ENCODE measurements around the gene TMEM18.
"Not testable (repeated sequence)": the region's sequence is repeated elsewhere in the genome, so short reads cannot be mapped to it uniquely, and the experiment has no call there.

GRCh38 chr2:702765-703164 lies 25.6 kb upstream of the TMEM18 start:
- TF ChIP-seq CTCF (conservative IDR thresholded peaks at IDR 0.05 in 1 of 2, IDR thresholded peaks at IDR 0.05 in 1 of 2; ENCODE audit: low read depth in 1 of 2, low read length in 2 of 2); EZH2 (IDR thresholded peaks at IDR 0.05; ENCODE audit: low read length, missing control alignments): not testable (repeated sequence)

Data from fibroblast of lung (primary cell).